Stimulated activated CD8-positive, alpha-beta memory T cell treated with anti-CD3 and anti-CD28 coated beads, Interleukin-2, amount 100 ng/mL, for 48 hours (primary cell): Measurements from ENCODE around the gene CLASP1.
"Not testable (repeated sequence)": the region's sequence is repeated elsewhere in the genome, so short reads cannot be mapped to it uniquely, and the experiment has no call there.

ENCODE experiments used
- DNase-seq, 2 donors: peaks; one replicate each; pipeline ENCODE4 v3.0.0-alpha.2; 2020; ENCODE audit warnings: low read depth in 2 of 2

Gene CLASP1

DNA sequence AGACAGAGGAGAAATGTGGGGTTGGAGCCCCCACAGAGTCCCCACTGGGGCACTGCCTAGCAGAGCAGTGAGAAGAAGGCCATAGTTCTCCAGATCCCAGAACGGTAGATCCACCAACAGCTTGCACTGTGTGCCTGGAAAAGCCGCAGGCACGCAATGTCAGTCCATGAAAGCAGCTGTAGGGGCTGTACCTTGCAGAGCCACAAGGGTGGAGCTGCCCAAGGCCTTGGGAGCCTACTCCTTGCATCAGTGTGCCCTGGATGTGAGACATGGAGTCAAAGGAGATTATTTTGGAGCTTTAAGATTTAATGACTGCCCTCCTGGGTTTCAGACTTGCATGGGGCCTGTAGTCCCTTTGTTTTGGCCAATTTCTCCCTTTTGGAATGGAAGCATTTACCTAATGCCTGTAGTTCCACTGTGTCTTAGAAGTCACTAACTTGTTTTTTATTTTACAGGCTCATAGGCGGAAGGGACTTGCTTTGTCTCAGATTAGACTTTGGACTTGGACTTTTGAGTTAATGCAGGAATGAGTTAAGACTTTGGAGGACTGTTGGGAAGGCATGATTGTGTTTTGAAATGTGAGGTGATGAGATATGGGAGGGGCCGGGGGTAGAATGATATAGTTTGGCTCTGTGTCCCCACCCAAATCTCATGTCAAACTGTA lies 274.7 kb downstream of the CLASP1 start:
- DNase-seq, result not testable (repeated sequence)

DNA sequence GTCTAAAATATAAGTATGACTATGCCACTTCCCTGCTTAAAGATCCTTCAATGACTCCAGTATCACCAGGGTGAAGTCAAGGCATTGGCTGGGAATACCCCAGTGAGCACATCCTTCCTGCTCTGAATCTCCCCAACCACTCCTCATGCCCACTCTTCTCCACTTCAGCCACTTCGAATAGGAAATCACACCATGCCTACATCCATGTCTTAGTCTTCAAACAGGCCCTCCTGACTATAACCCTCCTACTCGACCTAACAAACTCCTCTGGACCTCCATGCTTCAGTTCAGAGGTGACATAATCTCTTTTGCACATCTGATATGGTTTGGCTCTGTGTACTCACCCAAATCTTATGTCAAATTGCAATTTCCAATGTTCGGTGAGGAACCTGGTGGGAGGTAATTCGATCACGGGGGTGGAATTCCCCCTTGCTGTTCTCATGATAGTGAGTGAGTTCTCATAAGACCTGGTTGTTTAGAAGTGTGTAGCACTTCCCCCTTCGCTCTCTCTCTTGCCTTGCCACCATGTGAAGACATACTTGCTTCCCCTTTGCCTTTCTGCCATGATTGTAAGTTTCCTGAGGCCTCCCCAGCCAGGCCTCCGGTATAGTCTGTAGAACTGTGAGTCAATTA lies 276.4 kb downstream of the CLASP1 start:
- no peak for DNase-seq

DNA sequence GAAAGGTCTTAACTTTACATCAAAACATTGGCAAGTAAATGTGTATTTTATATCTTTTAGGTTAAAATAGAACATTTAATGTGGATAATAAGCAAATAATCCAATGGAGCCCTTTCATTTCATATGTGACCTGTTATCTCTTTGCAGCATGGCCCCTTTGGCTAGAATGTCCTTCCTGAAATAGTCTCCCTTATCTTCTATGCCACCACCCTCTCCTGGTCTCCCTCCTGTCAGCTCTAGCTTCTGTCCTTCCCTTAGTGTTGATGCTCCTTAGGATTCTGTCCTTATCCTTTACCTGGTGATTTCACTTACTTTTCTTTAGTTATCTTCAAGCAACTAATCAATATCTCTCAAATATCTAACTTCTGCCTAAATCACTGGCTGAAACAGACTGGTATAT lies 277.2 kb downstream of the CLASP1 start:
- DNase-seq, result no peak

DNA sequence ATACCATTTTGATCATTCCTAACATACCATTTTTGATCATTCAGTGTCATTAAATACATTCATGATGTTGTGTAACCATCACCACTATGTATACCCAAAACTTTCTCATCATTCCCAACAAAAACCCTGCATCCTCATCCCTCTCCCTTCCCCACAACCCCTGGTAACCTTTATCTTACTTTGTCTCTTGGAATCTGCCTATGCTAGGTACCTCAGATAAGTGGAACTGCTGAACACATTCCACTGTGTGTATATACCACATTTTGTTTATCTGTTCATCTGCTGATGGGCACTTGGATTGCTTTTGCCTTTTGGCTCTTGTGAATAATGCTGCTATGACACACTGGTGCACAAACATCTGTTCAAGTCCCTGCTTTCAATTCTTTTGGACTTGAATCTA lies 280.4 kb downstream of the CLASP1 start:
- DNase-seq, result no peak

DNA sequence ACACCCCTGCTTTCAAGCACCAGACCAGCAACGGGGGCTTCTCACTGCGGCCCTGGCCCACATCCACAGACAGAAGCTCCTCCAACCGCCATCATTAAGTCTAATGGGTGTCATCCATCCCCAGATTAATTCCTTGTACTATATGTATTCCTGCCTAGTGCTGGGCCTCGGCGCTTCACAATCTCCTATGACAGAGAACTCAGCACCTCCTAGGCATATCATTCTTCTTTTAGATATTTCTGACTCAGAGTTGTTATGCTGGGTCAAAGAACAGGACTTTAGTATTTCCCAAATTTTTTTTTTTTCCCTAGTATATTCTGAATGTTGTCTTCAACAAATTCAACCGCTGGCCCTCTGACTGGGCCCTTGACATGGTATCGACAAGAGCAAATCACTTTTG lies 281.1 kb downstream of the CLASP1 start:
- no peak for DNase-seq

DNA sequence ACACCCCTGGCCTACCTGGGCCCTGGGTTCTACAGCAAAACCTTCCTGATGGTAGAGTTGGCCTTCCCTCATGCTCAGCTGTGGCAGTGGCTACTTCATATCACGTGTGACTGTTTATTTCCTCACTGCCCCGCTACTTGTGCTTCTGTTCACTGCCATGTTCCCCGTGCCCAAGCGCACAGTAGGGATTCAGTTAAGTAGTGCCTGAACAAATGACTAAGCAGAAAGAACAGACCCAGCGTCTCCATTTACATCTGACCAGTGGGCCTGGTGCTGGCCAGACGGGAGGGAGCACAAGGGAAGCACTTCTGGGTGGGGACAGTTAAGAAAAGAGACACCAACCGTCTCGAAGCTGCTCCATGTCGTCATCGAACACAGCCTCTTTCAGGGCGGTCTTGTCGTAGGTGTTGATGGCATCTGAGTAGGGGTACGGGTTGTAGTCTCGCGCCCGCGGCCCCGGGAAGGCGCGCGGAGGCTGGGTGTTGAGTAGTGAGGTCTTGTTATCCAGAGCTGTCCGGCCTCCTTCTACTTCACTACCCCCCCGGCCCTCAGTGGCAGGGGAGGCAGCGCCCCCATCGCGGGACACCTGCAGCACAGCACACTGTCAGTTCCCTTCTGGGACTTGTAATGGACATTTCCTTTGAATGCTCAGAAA lies 281.9 kb downstream of the CLASP1 start:
- no peak for DNase-seq

DNA sequence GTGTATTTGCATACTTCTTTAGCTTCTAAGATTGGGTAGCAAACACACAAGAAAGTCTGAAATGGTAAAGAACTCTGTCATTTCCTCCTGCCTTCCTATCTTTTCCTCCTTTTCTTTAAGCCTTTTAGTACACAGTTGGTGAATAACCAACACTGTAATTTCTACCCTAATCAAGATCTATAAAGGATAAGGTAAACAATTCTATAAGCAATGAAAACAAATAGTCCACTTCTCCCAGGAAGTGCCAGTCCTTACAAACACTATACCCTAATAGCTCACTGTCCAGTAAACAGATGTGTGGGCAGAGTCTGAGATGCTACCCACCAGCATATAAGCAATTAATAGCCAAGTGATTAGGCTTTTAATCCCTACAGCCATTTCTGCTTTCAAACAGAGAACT lies 283.2 kb downstream of the CLASP1 start:
- DNase-seq, result no peak

DNA sequence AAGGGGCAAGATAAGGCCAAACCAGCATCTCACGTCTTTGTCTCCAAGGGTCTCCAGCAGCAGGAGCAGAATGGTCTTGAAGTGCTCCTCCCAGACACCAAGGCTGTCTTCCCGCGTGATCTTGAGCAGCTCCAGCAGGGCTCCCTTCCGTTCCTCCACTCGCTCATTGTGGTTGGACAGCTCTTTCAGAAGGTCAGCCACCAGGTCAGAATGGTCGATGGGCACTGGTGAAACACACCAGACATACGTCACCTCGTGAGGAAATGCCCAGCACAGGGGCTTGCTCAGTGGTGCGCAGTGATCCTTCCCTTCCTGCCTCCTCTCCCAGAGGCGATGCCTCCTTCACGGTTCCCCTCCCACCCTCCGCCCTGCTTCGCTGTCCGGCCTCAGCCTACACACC lies 284.2 kb downstream of the CLASP1 start:
- DNase-seq, result no peak

DNA sequence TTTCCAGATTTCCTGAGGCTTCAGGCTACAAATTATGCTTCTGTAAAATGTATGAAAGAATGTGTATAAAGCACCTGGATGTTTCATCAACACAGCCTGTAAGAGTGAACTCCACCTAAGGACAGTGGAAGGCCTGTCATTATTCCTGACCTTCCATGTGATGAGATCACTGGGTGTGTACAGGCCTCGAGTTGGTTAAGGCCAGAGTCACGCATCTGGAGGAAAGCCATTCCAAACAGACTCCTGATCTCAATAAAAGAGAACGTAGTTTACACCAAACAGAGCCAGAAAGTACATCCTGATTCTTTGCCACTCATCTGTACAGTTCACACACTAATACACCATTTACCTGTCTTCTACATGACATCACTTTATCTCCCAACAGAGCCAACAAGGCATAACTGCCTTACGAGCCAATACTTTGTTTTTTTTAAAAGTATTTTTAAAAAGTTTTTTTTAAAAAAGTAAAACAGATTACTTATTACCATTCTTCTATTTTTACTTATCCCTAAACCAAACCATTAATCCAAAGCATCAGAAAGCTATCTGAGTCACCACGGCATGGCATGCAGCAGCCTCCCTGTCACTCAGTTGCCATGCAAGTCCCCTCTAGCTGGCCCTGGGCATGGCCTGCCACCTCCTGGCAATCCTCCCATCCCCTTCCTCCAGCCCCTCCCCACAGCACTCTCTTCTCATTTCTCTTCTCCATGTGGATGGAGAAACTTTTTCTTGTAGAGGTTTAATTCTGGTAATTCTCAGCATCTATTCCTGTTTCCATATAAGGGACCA lies 285.4 kb downstream of the CLASP1 start:
- DNase-seq, result no peak

DNA sequence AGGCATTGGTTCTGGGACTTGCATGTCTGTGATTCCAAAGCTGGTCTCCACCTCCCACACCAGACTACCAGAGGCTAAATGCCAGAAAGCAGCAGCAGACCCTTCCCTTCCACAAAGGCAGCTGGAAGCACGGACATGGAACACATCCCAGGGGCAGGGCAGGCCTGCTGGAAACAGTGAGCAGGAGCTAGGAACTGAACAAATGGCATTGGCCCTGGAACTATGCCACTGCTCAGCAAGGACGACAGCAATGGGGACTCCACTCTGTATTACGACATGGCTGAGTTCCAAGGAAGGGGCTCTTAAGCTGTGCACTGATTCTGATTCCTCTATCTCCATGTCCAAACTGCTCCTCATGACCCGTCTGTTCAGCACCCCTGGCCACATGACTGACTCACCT lies 286.5 kb downstream of the CLASP1 start:
- DNase-seq, result no peak

DNA sequence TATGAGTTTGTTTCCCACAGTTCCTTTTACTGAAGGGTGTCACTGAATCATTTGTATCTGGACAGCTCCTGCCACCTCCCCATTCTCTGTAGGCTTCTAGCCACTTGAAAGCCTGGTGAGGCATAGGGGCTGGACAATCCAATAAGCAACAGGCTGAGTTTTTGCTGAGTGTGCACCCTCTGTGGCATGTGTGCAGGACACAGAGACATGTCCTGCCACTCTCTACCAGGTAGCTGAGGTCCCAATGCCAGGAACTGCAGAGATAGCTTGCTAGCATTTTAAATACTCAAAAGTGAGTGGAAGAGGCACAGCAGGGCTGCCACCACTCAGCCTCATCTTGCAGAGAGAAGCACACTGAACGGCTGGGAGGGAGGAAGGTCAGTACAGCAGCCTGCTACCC lies 287.0 kb downstream of the CLASP1 start:
- DNase-seq, result no peak

DNA sequence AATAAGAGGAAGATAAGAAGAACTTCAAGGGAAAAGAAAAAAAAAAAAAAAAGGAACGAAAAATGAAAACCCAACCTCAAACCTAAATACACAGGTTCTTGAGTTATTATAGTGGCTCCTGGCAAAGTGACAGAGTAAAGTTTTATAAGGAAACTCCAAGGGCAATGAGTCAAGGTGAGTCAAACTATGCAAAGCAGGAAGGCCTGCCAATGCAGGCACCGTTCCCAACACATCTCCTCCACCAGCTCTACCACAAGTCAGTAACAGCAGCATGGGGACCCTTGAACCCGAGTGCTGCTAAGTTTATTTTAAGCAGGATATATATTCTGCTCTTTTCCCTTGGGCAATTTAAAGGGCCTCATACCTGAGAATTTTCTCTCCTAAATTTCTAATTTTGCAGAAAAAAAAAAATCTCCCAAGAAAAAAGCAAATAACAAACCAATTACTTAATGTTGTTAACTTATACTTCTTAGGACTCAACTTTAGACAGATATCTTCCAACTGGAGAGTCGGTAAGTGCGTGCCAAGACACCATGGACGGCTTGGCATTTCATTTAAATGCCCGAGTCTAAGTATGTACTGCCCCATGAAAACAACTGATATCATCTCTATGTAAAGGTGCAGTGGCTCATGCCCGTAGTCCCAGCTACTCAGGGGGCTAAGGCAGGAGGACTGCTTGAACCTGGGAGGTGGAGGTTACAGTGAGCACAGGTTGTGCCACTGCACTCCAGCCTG lies 288.5 kb downstream of the CLASP1 start:
- DNase-seq, result no peak

DNA sequence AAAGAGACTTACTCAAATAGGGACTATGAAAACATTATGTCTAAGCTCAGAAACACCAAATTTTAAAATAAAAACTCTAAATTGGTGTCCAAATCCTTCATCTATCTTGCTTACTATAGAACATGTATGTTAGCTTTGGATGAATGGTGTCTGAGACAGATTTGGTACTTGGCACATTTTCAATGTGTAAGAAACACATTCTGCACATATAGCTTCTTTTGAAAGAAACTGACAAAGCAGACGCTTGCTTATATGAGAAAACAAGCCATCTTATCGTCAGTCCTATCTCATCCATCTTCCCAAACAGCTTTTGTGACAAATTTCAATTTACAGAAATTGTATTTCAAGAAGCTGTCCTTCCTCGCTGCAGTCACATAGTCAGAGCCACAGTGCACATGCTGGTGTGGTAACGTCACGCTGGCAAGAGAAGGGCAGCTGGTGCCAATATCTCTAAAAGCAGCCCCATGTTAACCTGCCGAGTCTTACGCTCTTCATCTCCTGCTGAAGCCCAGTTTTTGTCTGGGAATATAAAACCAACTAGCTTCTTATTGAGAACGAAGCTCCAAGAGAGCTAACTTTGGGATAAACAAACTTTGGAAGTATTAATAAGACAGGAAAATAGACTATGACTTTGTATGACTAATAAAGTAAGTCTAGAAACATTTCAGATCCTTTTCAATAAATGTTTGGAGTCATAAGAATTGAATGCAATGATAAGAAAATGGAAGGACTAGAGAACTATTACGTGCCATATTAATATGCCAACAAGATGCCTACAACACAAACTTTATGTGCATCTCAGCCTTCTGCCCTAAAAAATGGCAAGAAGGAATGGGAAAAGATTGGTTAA lies 289.3 kb downstream of the CLASP1 start:
- DNase-seq, result no peak

DNA sequence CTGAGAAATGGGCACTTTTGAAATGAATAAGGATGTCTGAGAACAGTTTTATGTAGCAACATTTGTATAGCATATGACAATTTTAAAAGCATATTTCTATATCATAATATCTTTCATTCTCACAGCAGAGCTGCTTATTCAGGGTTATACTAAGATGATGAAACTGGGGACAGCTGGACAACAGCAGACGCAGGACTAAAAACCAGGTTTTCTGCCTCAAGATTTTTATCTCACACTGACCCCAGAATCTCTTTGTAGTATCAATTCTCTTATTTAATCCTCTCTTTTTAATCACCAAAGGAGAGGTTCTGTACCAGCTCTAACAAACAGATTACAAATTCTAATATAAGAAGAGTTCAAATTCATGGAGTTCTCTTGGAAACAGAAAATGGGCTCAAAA lies 290.1 kb downstream of the CLASP1 start:
- DNase-seq, result no peak

DNA sequence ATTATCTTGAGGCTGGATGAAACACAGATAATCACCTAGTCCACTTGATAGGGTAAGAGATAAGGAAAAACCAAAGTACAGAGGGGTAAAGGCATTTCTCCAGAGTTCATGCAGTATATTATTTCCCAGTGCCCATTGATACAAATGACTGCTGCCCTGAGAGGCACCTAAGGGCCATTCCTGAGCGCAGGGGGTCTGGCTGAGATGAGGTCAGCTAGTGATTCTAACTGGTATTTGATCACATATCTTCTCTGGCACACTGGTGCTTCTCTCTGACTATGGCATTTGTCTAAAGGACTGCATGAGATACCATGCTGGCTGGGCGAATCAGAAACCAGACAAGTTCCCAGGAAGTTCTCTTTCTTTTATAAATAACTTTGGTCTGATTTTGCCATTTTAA lies 291.0 kb downstream of the CLASP1 start:
- DNase-seq, result no peak

DNA sequence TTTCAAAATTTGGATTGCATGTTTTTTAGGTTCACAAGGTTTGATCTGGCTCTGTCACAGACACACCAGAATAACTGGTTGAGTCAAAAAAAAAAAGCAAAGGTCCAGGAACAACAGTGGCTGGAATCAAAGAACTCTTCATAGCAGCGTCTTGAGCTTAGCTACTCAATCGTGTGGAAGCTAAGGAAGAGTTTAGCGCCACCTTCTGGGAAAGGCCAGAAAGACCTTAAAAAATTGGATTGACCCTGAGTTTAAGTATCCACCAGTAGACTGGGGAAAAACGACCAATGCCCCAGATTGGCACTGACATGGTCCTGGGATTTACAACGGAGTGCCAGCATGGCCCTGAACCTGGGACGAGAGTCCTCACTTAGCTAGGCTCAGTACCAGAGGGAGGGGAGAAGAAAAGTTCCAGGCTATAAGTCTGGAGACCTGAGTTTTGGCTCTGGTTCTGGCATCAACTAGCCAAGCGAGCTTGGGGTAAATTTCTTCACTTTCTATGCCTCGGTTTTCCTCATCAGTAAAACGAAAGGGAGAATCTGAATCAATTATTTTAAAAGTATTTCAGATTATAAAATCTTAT lies 293.1 kb downstream of the CLASP1 start:
- no peak for DNase-seq

DNA sequence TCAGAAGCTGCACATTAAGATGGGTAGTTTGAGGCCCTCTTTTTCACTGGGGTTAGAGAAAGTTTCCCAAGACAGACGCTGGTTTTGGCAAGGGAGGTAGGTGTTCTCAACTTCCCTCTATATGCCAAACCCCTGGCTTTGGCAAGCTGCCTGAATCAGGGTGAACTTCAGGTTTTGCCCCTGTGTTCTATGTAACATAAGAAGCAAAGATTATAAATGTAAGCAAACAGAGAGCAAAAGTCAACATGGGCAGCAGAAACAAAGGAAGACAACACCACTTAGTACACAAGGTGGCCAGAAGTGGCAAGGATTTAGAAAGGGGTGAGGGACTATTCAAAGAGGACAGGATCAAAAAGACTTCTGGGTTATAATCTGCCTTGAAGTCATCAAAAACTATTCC lies 293.8 kb downstream of the CLASP1 start:
- no peak for DNase-seq

DNA sequence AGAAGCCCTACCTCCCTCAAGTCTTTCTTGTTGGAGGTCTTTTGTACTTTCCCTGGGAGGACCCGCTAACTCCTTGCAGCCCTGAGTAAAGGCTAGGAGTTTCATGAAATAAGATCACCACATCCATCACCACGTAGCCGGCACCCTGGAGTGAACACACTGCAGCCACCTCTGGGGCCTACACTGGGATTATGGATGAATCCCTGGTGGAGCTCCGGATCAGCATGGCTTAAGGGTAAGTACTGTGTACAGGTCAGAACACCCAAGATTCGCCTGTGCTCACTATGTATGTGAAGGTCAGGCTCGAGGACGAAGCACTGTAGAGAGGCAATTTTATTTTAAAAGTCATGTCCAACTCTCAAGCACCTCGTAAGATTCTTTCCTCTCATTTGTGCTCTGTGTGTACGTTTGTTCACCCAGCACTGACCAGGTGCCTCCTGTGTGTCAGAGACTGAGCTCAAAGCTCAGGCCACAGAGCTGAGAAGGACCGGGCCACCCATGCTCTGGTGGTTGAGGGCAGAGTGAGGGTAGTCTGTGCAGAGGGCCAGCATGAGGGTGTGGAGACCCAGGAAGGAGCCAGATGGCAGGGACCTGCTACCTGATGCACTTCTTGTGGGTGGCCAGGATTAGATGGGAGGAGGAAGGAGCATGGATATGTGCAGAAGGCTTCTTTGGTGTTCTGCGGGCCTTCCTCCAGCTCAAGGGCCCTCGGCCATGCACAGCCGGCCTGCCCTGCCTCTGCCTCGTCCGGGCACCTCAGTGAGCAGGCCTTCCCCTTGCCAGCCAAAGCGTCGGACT lies 297.5 kb downstream of the CLASP1 start:
- no peak for DNase-seq

DNA sequence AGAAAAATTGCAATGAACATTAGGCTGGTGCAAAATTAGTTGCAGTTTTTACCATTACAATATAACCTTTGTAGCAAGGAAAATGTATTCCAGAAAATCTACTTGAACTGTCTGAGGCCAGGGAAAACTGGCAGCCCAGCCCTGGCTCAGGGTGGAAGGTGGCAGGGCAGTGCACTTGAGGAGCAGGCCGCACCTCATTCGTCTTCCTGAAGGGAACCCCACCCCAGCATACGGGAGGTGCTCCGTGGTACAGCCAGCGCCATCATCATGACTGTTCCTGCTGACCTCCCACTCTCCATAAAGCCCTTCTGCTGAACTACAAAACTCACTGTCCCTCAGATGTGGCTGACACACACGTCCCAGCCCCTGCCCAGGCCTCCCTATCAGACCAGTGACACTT lies 298.4 kb downstream of the CLASP1 start:
- DNase-seq, result no peak

DNA sequence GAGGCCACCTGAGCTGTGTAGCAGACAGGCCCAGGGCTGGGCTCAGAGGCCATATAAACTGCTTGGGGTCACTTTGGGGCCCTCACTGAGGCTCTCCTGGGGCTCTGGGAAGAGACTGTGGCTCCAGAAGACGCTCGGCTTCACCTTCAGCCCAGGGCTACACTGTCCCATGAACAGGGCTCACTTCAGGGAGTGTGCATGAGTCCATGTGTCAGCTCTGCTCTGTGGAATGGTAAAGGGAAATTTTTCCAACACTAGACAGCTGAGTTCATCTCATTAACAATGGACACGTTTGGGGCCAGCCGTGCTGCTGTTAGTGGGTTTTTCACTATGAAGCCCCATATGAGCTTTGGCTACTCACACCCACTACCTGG lies 298.9 kb downstream of the CLASP1 start:
- DNase-seq, result no peak
